Stimulated activated CD8-positive, alpha-beta memory T cell treated with anti-CD3 and anti-CD28 coated beads, Interleukin-15, amount 100 ng/mL, for 4 hours (primary cell): ENCODE data around the gene MESD.

Experiments
- DNase-seq, 2 donors: peaks; one replicate each; pipeline ENCODE4 v3.0.0-alpha.2; 2020; ENCODE audit warnings: low read depth in 2 of 2

The MESD gene

GRCh38 chr15:80937718-80938117 lies 51.9 kb downstream of the MESD start:
- no peak for DNase-seq

- DNase-seq: no peak
Measured at GRCh38 chr15:80936288-80937078, 53.1 kb downstream of the MESD start.

GRCh38 chr15:80934761-80935221 lies 54.8 kb downstream of the MESD start:
- no peak for DNase-seq

- no peak for DNase-seq
Measured at GRCh38 chr15:80932989-80933388, 56.6 kb downstream of the MESD start.

GRCh38 chr15:80932513-80932815 lies 57.2 kb downstream of the MESD start:
- DNase-seq: no peak

GRCh38 chr15:80931721-80932512 lies 57.7 kb downstream of the MESD start:
- DNase-seq: no peak

- no peak for DNase-seq
Measured at GRCh38 chr15:80931191-80931590, 58.4 kb downstream of the MESD start.

- DNase-seq: no peak
Measured at GRCh38 chr15:80929689-80930088, 59.9 kb downstream of the MESD start.

GRCh38 chr15:80929225-80929624 lies 60.4 kb downstream of the MESD start:
- DNase-seq: no peak

- no peak for DNase-seq
Measured at GRCh38 chr15:80926126-80926525, 63.5 kb downstream of the MESD start.

GRCh38 chr15:80925597-80926059 lies 64.0 kb downstream of the MESD start:
- DNase-seq: no peak

GRCh38 chr15:80924278-80924677 lies 65.3 kb downstream of the MESD start:
- DNase-seq: no peak

GRCh38 chr15:80923668-80924067 lies 66.0 kb downstream of the MESD start:
- no peak for DNase-seq

- DNase-seq: no peak
Measured at GRCh38 chr15:80921736-80922410, 67.7 kb downstream of the MESD start.

- DNase-seq: no peak
Measured at GRCh38 chr15:80920271-80920699, 69.3 kb downstream of the MESD start.

GRCh38 chr15:80918196-80918783 lies 71.3 kb downstream of the MESD start:
- DNase-seq: no peak

- DNase-seq: no peak
Measured at GRCh38 chr15:80916056-80916455, 73.6 kb downstream of the MESD start.

GRCh38 chr15:80915472-80915871 lies 74.1 kb downstream of the MESD start:
- DNase-seq: no peak

GRCh38 chr15:80913541-80913940 lies 76.1 kb downstream of the MESD start:
- no peak for DNase-seq

- DNase-seq: no peak
Measured at GRCh38 chr15:80912673-80913072, 76.9 kb downstream of the MESD start.

- DNase-seq: no peak
Measured at GRCh38 chr15:80911821-80912220, 77.8 kb downstream of the MESD start.

GRCh38 chr15:80906159-80906766 lies 83.4 kb downstream of the MESD start:
- no peak for DNase-seq
